HepG2 (cell line): ENCODE measurements around the gene PLEKHH3. TPM values are rescaled to one million over a fixed set of nuclear protein-coding genes. Genes with fewer than 3 reads are reported as not detected.
A peak's percentile ranks its signal among the peaks of the same experiment; 100 is the strongest.

Experiments
- BCL6 ChIP-seq: IDR thresholded peaks from 2 replicates; pipeline ENCODE4 v1.6.1; 2016; ENCODE audit warnings: missing genetic modification reagents, missing compliant biosample characterization
- E2F2 ChIP-seq: sonication (generic); formaldehyde crosslinking; IDR thresholded peaks from 2 replicates; pipeline ENCODE4 v1.4.0; 2020; ENCODE audit warnings: missing genetic modification reagents, borderline replicate concordance
- GATAD1 ChIP-seq: IDR thresholded peaks from 2 replicates; pipeline ENCODE4 v1.6.1; 2016; ENCODE audit warnings: missing genetic modification reagents, missing compliant biosample characterization
- GMEB2 ChIP-seq: IDR thresholded peaks from 2 replicates; pipeline ENCODE4 v1.6.1; 2016; ENCODE audit warnings: missing biosample characterization, missing genetic modification reagents, low read depth
- GZF1 ChIP-seq: sonication (generic); formaldehyde crosslinking; IDR thresholded peaks from 2 replicates; pipeline ENCODE4 v1.5.1; 2020; ENCODE audit warnings: mild to moderate bottlenecking, missing genetic modification reagents
- HNF1B ChIP-seq: sonication (generic); formaldehyde crosslinking; IDR thresholded peaks from 2 replicates; pipeline ENCODE4 v1.5.1; 2020; ENCODE audit warnings: mild to moderate bottlenecking, moderate library complexity, missing genetic modification reagents
- IKZF5 ChIP-seq: IDR thresholded peaks from 2 replicates; pipeline ENCODE4 v1.6.1; 2018; ENCODE audit warnings: missing genetic modification reagents, mild to moderate bottlenecking, missing compliant biosample characterization
- IRF9 ChIP-seq: sonication (generic); formaldehyde crosslinking; IDR thresholded peaks from 2 replicates; pipeline ENCODE4 v1.8.0; 2022; ENCODE audit warnings: missing genetic modification reagents, mild to moderate bottlenecking, borderline replicate concordance
- PCBP2 ChIP-seq: fragments of 200-400 bp; formaldehyde crosslinking; optimal IDR thresholded peaks from 2 replicates; pipeline ENCODE3; 2018; ENCODE audit warnings: low read length, low read depth; ENCODE audit not compliant: poor library complexity, severe bottlenecking
- PRPF4 ChIP-seq: fragments of 200-400 bp; formaldehyde crosslinking; IDR thresholded peaks from 2 replicates; pipeline ENCODE4 v1.6.1; 2016; ENCODE audit warnings: low read length, low read depth; ENCODE audit not compliant: poor library complexity, severe bottlenecking
- THAP7 ChIP-seq: sonication (generic); formaldehyde crosslinking; IDR thresholded peaks from 2 replicates; pipeline ENCODE4 v1.8.1; 2023; ENCODE audit warnings: mild to moderate bottlenecking, missing genetic modification reagents
- ZBTB43 ChIP-seq: sonication (generic); formaldehyde crosslinking; conservative IDR thresholded peaks from 2 replicates; pipeline ENCODE4 v1.4.0; 2020; ENCODE audit warnings: missing genetic modification reagents
- ZKSCAN5 ChIP-seq: sonication (generic); formaldehyde crosslinking; IDR thresholded peaks from 2 replicates; pipeline ENCODE4 v1.5.1; 2020; ENCODE audit warnings: mild to moderate bottlenecking, missing genetic modification reagents
- ZNF501 ChIP-seq: sonication (generic); formaldehyde crosslinking; IDR thresholded peaks from 2 replicates; pipeline ENCODE4 v1.5.1; 2020; ENCODE audit warnings: mild to moderate bottlenecking, moderate library complexity, missing genetic modification reagents
- ZNF564 ChIP-seq: sonication (generic); formaldehyde crosslinking; IDR thresholded peaks from 2 replicates; pipeline ENCODE4 v1.8.1; 2023; ENCODE audit warnings: mild to moderate bottlenecking, missing genetic modification reagents
- ZNF772 ChIP-seq: sonication (generic); formaldehyde crosslinking; IDR thresholded peaks from 2 replicates; pipeline ENCODE4 v1.5.0; 2020; ENCODE audit warnings: mild to moderate bottlenecking, missing genetic modification reagents
- ZNF839 ChIP-seq: sonication (generic); formaldehyde crosslinking; IDR thresholded peaks from 2 replicates; pipeline ENCODE4 v1.4.0; 2020; ENCODE audit warnings: missing genetic modification reagents, mild to moderate bottlenecking, borderline replicate concordance
- polyA plus RNA-seq, 8 experiments: library from polyadenylated mRNA; depleted of rRNA in 3 of 8; stranded (reverse) in 7 of 8; unstranded in 1 of 8; fragments of >200 nt; fragmentation: Illumina TruSeq in 4 of 8; extraction: Trizol in 4 of 8; gene quantifications; 2 replicates each; pipeline versions ENCODE4 v1.2.1 to v1.2.3, GENCODE V29; 2011 to 2016; ENCODE audit warnings: low read depth in 4 of 8, missing spikeins in 1 of 8, mixed read lengths in 1 of 8; ENCODE audit not compliant: insufficient read depth in 1 of 8
- total RNA-seq, 5 experiments: library from RNA; depleted of rRNA; stranded (reverse); fragments of >200 nt; fragmentation: Illumina TruSeq; extraction: Trizol; gene quantifications; 2 replicates each; pipeline ENCODE4 v1.2.3, GENCODE V29; 2016; ENCODE audit warnings: low read depth in 1 of 5

Gene PLEKHH3
- total and polyA plus RNA-seq, 2 of the 13 experiments (the other 11 are each of a cell fraction or from before 2014, with no cell fraction given): 6.0 to 19.9 TPM

GRCh38 chr17:42659079-42659931 lies 17.5 kb downstream of the PLEKHH3 start, which contains the start of gene TUBG2 (continued):
- TF ChIP-seq ZNF501 (peak; percentile 98), PCBP2 (no peak), ZNF772 (CRISPR knock-in tag) (peak; percentile 79; the same call in 1 of the 2 replicates), GATAD1 (CRISPR knock-in tag) (peak; percentile 76), E2F2 (CRISPR knock-in tag) (0 out of 2 replicates have a peak, but pooled peaks have one; percentile 30), ZKSCAN5 (CRISPR knock-in tag) (0 out of 2 replicates have a peak, but pooled peaks have one; percentile 42), HNF1B (CRISPR knock-in tag) (peak; percentile 70; the same call in 1 of the 2 replicates), GMEB2 (CRISPR knock-in tag) (0 out of 2 replicates have a peak, but pooled peaks have one; percentile 7), IKZF5 (CRISPR knock-in tag) (no peak), ZBTB43 (0 out of 2 replicates have a peak, but pooled peaks have one; percentile 44), PRPF4 (peak; percentile 75), GZF1 (CRISPR knock-in tag) (peak; percentile 83; the same call in 1 of the 2 replicates), IRF9 (CRISPR knock-in tag) (no peak), ZNF564 (CRISPR knock-in tag) (peak; percentile 64; the same call in 1 of the 2 replicates), THAP7 (CRISPR knock-in tag) (peak; percentile 34; the same call in 1 of the 2 replicates), ZNF839 (CRISPR knock-in tag) (peak; percentile 58; the same call in 1 of the 2 replicates), BCL6 (CRISPR knock-in tag) (0 out of 2 replicates have a peak, but pooled peaks have one; percentile 39)
